SU-DHL-6 (cell line): ENCODE measurements around the gene MACC1.

Experiments
- H2AFZ ChIP-seq: fragments of 200-600 bp; sonication (generic); 2 replicates; pipeline ENCODE4 v1.6.1; 2014; ENCODE audit warnings: low read depth, mild to moderate bottlenecking, moderate library complexity, mixed read lengths, antibody characterized with exemption, low read length; ENCODE audit not compliant: severe bottlenecking
- H3F3A ChIP-seq: fragments of 200-600 bp; shearing (Covaris generic); 2 replicates; pipeline ENCODE4 v1.6.0; 2016; ENCODE audit warnings: antibody characterized with exemption, mild to moderate bottlenecking; ENCODE audit not compliant: insufficient read depth
- H3K27ac ChIP-seq: fragments of 200-600 bp; sonication (generic); 2 replicates; pipeline ENCODE4 v1.5.1; 2016; ENCODE audit warnings: low read depth, mild to moderate bottlenecking, low read length, moderate library complexity, mixed read lengths
- H3K27me3 ChIP-seq: fragments of 200-600 bp; sonication (generic), shearing (Covaris generic); 2 replicates; pipeline ENCODE4 v1.6.0; 2014; ENCODE audit warnings: mild to moderate bottlenecking, low read length
- H3K36me3 ChIP-seq: fragments of 200-600 bp; sonication (generic); 2 replicates; pipeline ENCODE4 v1.6.1; 2014; ENCODE audit warnings: mild to moderate bottlenecking, low read length, mixed read lengths
- H3K4me2 ChIP-seq: fragments of 300-600, 200-600 bp; shearing (Covaris generic), sonication (generic); 2 replicates; pipeline ENCODE4 v1.6.0; 2014; ENCODE audit warnings: low read length, low read depth, mild to moderate bottlenecking; ENCODE audit not compliant: poor library complexity, severe bottlenecking
- H3K4me3 ChIP-seq: fragments of 200-600 bp; sonication (generic); 2 replicates; pipeline ENCODE4 v1.5.1; 2014; ENCODE audit warnings: antibody characterized with exemption, low read length, mild to moderate bottlenecking, mixed read lengths; ENCODE audit not compliant: insufficient read depth, poor library complexity, severe bottlenecking
- H3K79me2 ChIP-seq: fragments of 200-600 bp; sonication (generic); 2 replicates; pipeline ENCODE4 v1.6.1; 2014; ENCODE audit warnings: mild to moderate bottlenecking, low read length, moderate library complexity; ENCODE audit not compliant: insufficient read depth
- H3K9ac ChIP-seq: fragments of 200-600 bp; sonication (generic); 2 replicates; pipeline ENCODE4 v1.7.0; 2014; ENCODE audit warnings: mild to moderate bottlenecking, low read length
- H3K9me2 ChIP-seq: fragments of 200-600 bp; sonication (generic); replicated peaks from 2 replicates; pipeline ENCODE4 v1.6.1; 2014; ENCODE audit warnings: low read length; ENCODE audit not compliant: insufficient read depth
- H3K9me3 ChIP-seq: fragments of 200-600 bp; sonication (generic); 2 replicates; pipeline ENCODE4 v1.6.1; 2014; ENCODE audit warnings: low read length, mixed read lengths; ENCODE audit not compliant: insufficient read depth
- H4K20me1 ChIP-seq: fragments of 200-600 bp; sonication (generic); 2 replicates; pipeline ENCODE4 v1.6.1; 2014; ENCODE audit warnings: low read depth, mild to moderate bottlenecking, antibody characterized with exemption, low read length, moderate library complexity, mixed read lengths
- EZH2phosphoT487 ChIP-seq: fragments of 200-600 bp; sonication (generic), shearing (Covaris generic); conservative IDR thresholded peaks from 2 replicates; pipeline ENCODE4 v1.6.1; 2018; ENCODE audit warnings: mild to moderate bottlenecking, antibody characterized with exemption, low read length, moderate library complexity, mixed read lengths
- TF ChIP-seq, protein P1 (sequence below): fragments of 200-600 bp; sonication (generic); IDR thresholded peaks from one replicate; pipeline ENCODE4 v1.5.1; 2017; ENCODE audit warnings: antibody characterized with exemption, mild to moderate bottlenecking, low read length, moderate library complexity; ENCODE audit not compliant: insufficient read depth, poor library complexity, severe bottlenecking

MACC1 gene

DNA sequence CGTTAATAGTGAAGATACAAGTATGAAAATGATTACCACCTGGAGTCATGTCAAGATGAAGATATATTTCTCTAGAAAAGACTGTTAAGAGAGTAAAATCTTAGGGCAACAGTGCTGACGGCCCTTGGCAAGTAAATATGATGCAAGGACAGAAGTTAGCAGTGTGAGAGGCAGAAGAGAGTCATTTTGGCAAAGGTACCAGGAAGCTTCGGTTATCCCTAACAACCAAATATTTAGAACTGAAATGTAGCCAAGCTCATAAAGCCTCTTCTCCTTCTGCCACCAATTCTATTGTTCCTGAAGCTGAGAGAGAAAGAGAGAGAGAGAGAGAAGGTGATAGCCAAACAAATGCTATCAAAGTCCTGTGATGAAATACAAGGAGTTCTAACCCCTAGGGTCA lies 109.6 kb downstream of the MACC1 start:
- Histone ChIP-seq H3K4me3 (no peak overlapping the region), H3K9me2 (no peaks in the 10 kb centered on the region), H3K36me3 (no peaks in the 10 kb centered on the region), H4K20me1 (no peaks in the 10 kb centered on the region), H3K9me3 (no peaks in the 10 kb centered on the region), H3K4me2 (no peak overlapping the region), H3K27ac (no peak overlapping the region), H2AFZ (no peak overlapping the region), H3K79me2 (no peaks in the 10 kb centered on the region), H3F3A (no peaks in the 10 kb centered on the region), H3K27me3 (no peaks in the 10 kb centered on the region), H3K9ac (no peak overlapping the region)
- no peak for TF ChIP-seq EZH2phosphoT487
- TF ChIP-seq, protein P1, sequence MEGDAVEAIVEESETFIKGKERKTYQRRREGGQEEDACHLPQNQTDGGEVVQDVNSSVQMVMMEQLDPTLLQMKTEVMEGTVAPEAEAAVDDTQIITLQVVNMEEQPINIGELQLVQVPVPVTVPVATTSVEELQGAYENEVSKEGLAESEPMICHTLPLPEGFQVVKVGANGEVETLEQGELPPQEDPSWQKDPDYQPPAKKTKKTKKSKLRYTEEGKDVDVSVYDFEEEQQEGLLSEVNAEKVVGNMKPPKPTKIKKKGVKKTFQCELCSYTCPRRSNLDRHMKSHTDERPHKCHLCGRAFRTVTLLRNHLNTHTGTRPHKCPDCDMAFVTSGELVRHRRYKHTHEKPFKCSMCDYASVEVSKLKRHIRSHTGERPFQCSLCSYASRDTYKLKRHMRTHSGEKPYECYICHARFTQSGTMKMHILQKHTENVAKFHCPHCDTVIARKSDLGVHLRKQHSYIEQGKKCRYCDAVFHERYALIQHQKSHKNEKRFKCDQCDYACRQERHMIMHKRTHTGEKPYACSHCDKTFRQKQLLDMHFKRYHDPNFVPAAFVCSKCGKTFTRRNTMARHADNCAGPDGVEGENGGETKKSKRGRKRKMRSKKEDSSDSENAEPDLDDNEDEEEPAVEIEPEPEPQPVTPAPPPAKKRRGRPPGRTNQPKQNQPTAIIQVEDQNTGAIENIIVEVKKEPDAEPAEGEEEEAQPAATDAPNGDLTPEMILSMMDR, result no peak

DNA sequence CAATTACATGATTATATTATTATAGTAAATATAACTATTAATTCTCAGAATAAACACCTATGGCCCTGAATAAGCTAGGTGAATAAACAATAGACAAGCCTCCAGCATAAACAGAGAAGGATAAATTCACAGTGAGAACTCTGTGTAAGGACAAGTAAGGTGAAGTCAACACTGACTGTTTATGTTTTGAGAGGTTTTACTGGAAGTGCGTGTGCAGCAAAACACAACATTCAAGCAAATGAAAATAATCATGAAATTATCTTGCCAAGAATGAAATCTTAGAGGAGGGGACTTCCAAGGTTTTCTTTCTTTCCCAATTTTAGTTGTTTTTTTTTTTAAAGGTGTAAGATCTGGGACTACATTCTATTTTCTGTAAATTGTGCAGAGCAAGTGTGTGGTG lies 112.5 kb downstream of the MACC1 start:
- Histone ChIP-seq H3K4me2 (no peak overlapping the region), H3K36me3 (no peaks in the 10 kb centered on the region), H3K4me3 (no peak overlapping the region), H3K79me2 (no peaks in the 10 kb centered on the region), H4K20me1 (no peaks in the 10 kb centered on the region), H3K9me2 (no peaks in the 10 kb centered on the region), H3K27ac (no peak overlapping the region), H3K9me3 (no peaks in the 10 kb centered on the region), H3K9ac (no peak overlapping the region), H3K27me3 (no peaks in the 10 kb centered on the region), H3F3A (no peaks in the 10 kb centered on the region), H2AFZ (no peak overlapping the region)
- TF ChIP-seq, protein P1, result no peak
- TF ChIP-seq EZH2phosphoT487, result no peak

DNA sequence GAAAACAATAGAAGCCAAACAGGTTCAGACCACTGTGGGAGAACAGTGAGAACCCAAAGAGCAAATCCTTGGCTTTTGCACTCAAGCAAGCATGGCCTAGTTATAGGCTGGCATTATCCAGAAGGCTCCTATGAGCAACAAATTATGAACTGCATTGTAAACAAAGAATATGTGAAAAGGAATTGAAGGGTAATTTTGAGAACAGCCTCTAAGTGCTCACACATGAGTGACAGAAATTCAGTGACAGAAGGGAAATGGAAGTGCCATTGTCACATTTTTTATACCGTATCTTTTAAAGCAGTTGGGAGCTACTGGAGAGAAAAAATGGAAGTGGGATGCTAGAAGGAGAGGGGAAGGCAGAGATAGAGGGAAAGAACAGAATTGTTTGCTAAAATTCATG lies 114.2 kb downstream of the MACC1 start:
- Histone ChIP-seq H3K9me2 (no peaks in the 10 kb centered on the region), H2AFZ (no peak overlapping the region), H3K4me2 (no peak overlapping the region), H4K20me1 (no peaks in the 10 kb centered on the region), H3K27me3 (no peaks in the 10 kb centered on the region), H3K4me3 (no peak overlapping the region), H3K9me3 (no peaks in the 10 kb centered on the region), H3F3A (no peaks in the 10 kb centered on the region), H3K27ac (no peak overlapping the region), H3K9ac (no peak overlapping the region), H3K79me2 (no peaks in the 10 kb centered on the region), H3K36me3 (no peaks in the 10 kb centered on the region)
- TF ChIP-seq, protein P1, result no peak
- no peak for TF ChIP-seq EZH2phosphoT487
